HG03439 (cell line): ENCODE measurements around the gene ABCA2.

Source experiments
- ATAC-seq: cut with Tn5 transposase; IDR thresholded peaks from one replicate; pipeline ENCODE4 v1.9.1; 2021; ENCODE audit warnings: mild to moderate bottlenecking, moderate library complexity; ENCODE audit not compliant: unreplicated experiment

ABCA2 gene

GRCh38 chr9:136982232-136983051 is 45.6 kb downstream of the ABCA2 start, which contains the start of gene LCNL1:
LCNL1 (plus strand) TSS chr9:136982993; CDS start chr9:136983587, 594 bp downstream.
- ATAC-seq, result no peak

- ATAC-seq, result no peak
Observed at GRCh38 chr9:136981588-136982231, 46.3 kb downstream of the ABCA2 start.

GRCh38 chr9:136980669-136981478 is 47.2 kb downstream of the ABCA2 start:
- no peak for ATAC-seq

- no peak for ATAC-seq
Observed at GRCh38 chr9:136979769-136980587, 48.1 kb downstream of the ABCA2 start.

- ATAC-seq, result no peak
Observed at GRCh38 chr9:136978865-136979544, 49.0 kb downstream of the ABCA2 start.

GRCh38 chr9:136978073-136978864 is 49.8 kb downstream of the ABCA2 start:
- ATAC-seq, result no peak

- ATAC-seq, result no peak
Observed at GRCh38 chr9:136977649-136978072, 50.4 kb downstream of the ABCA2 start.

GRCh38 chr9:136977223-136977622 is 50.8 kb downstream of the ABCA2 start, which contains the start of gene PTGDS:
PTGDS (plus strand) TSS chr9:136977504; CDS start chr9:136977579, 75 bp downstream.
- ATAC-seq, result no peak

GRCh38 chr9:136975644-136976043 is 52.4 kb downstream of the ABCA2 start:
- no peak for ATAC-seq

GRCh38 chr9:136974817-136975535 is 53.1 kb downstream of the ABCA2 start:
- ATAC-seq, result no peak

GRCh38 chr9:136973618-136974617 is 54.1 kb downstream of the ABCA2 start:
- ATAC-seq, result no peak

GRCh38 chr9:136972743-136973142 is 55.3 kb downstream of the ABCA2 start:
- ATAC-seq, result no peak

- ATAC-seq, result no peak
Observed at GRCh38 chr9:136972335-136972734, 55.7 kb downstream of the ABCA2 start.

GRCh38 chr9:136971746-136972145 is 56.3 kb downstream of the ABCA2 start:
- ATAC-seq, result no peak

GRCh38 chr9:136970361-136970760 is 57.7 kb downstream of the ABCA2 start:
- no peak for ATAC-seq

GRCh38 chr9:136969774-136970173 is 58.3 kb downstream of the ABCA2 start:
- ATAC-seq, result no peak

- ATAC-seq, result no peak
Observed at GRCh38 chr9:136969150-136969549, 58.9 kb downstream of the ABCA2 start.
